C4-2B (cell line): ENCODE results near the gene SNAP29.

ENCODE experiments used
- CTCF ChIP-seq: fragments of 450-650 bp; conservative IDR thresholded peaks from 2 replicates; pipeline ENCODE4 v1.5.1; 2017; ENCODE audit warnings: mild to moderate bottlenecking
- ZFX ChIP-seq: fragments of 450-650 bp; IDR thresholded peaks from 2 replicates; pipeline ENCODE4 v1.6.1; 2017

GRCh38 chr22:20811171-20811570 lies 47.6 kb upstream of the SNAP29 start:
- TF ChIP-seq CTCF (no peak), ZFX (no peak)
